Testis (tissue), 5 donors: ENCODE data around the gene MEF2A. TPM values are rescaled to one million over a fixed set of nuclear protein-coding genes. Genes with fewer than 3 reads are reported as not detected.
A peak's percentile ranks its signal among the peaks of the same experiment; 100 is the strongest.
"Not testable (repeated sequence)": the region's sequence is repeated elsewhere in the genome, so short reads cannot be mapped to it uniquely, and the experiment has no call there.

Source experiments
- DNase-seq: peaks from one replicate; pipeline ENCODE4 v3.0.0-alpha.2; 2019
- H3K27ac ChIP-seq, 2 donors: fragments of 200-600 bp; sonication (generic); one replicate each; pipeline ENCODE4 v1.5.1; 2019
- H3K27me3 ChIP-seq: fragments of 200-600 bp; sonication (generic); one replicate; pipeline ENCODE4 v1.5.1; 2019
- H3K36me3 ChIP-seq: fragments of 200-600 bp; sonication (generic); one replicate; pipeline ENCODE4 v1.5.1; 2017; ENCODE audit warnings: low read depth; ENCODE audit errors: missing control alignments
- H3K4me1 ChIP-seq: fragments of 200-600 bp; sonication (generic); one replicate; pipeline ENCODE4 v1.5.1; 2019
- H3K4me3 ChIP-seq, 2 donors: fragments of 200-600 bp; sonication (generic); one replicate each; pipeline ENCODE4 v1.5.1; 2017 to 2019
- H3K9me3 ChIP-seq: fragments of 200-600 bp; sonication (generic); one replicate; pipeline ENCODE4 v1.5.1; 2017
- CTCF ChIP-seq, 3 experiments: fragments of 450-650 bp in 2 of 3; fragments of 200-600 bp in 1 of 3; sonication (generic) in 1 of 3; IDR thresholded peaks; one replicate each; pipeline ENCODE4 v1.5.1; 2016 to 2019; ENCODE audit warnings: antibody characterized with exemption in 3 of 3, mild to moderate bottlenecking in 2 of 3, moderate library complexity in 1 of 3
- POLR2A ChIP-seq: fragments of 450-650 bp; IDR thresholded peaks from one replicate; pipeline ENCODE4 v1.6.1; 2017; ENCODE audit warnings: antibody characterized with exemption, mild to moderate bottlenecking, moderate library complexity
- WGBS, 2 donors: methylation state at CpG; one replicate each; pipeline ENCODE4 v1.1.5; 2018; 5-methylcytosine and 5-hydroxymethylcytosine counted together
- intact Hi-C: fragments of 100-400 bp; cut with DNase I; formaldehyde crosslinking; loops from one replicate; pipeline ENCODE4 v1.15.1; 2023; ENCODE audit warnings: low total_unique reads
- long read RNA-seq, 2 donors: transcript quantifications; one replicate each; lab custom pipeline, GENCODE V29; 2026
- polyA plus RNA-seq: library from polyadenylated mRNA; stranded (reverse); fragments of 350-450 nt; fragmentation: Illumina TruSeq; extraction: RNeasy Lipid Tissue Mini Kit (QIAGEN cat#74804); gene quantifications from one replicate; pipeline ENCODE4 v1.2.3, GENCODE V29; 2014; ENCODE audit warnings: low read depth, low replicate concordance; ENCODE audit not compliant: insufficient read depth
- total RNA-seq, 2 donors: library from RNA; depleted of rRNA; stranded (reverse); fragments of >200 nt; gene quantifications; one replicate each; pipeline ENCODE4 v1.2.3, GENCODE V29; 2016

The MEF2A gene
- 10 to 100 TPM; 67.9 to 68.9 TPM for total RNA-seq
- polyA plus RNA-seq = 33.7 TPM
- long read RNA-seq, donor 1, full-length matches to known transcripts = 9 of 21 reads
- long read RNA-seq, donor 1, partial matches to known transcripts = 12 of 21 reads
- long read RNA-seq, donor 1, other reads (novel, unspliced or antisense) = 0 of 21 reads
- long read RNA-seq, donor 2, full-length matches to known transcripts = 2 of 2 reads
- long read RNA-seq, donor 2, partial matches to known transcripts = 0 of 2 reads
- long read RNA-seq, donor 2, other reads (novel, unspliced or antisense) = 0 of 2 reads

DNA sequence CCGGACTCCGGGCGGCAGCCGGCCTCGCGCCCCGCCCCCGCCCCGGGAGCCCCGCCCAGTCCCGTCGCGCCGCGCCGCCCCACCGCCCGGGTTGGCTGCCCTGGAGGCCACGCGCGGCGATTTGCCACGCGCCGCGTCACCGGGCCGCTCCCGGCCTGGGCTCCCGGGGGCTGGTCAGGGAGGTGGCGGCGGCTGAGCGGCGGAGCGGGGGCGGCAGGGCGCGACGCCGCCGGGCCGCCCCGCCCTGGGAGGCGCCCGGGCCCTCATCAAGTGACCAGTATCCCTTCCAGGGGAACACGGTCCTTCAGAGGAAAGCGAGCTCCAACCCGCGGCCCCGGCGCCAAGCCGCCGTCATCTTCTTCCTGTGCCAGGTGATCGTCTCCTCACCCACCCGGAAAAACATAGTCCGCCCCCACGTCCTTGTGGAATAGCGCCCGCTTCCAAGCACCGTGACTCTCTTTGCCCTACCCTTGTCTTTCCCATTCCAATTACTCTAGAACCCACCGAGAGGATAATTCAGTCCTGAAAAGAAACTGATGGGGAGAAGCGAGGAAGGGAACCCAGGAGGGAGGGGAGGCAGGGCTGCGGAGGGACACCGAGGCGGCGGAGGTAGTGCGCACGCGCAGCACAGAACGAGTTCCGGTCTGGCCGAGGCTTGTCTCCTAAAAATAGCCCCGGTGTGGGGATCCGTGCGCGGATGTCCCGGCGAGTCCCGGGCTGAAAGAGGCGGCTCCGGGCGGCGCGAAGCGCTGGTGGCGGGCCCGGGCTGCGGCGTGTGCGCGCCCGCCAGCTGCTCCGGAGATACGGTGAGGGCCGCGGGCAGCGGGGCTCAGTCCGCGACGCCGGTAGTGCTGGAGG is at the start of gene MEF2A:
Gene MEF2A, plus strand, starts transcription at position 686 of the 858 bp plus-strand sequence. CDS start 67,136 bp downstream, outside the sequence.
- TF ChIP-seq CTCF (IDR thresholded peaks at IDR 0.05) (no peak), POLR2A (no peak)
- peak within 1 kb of the TSS; percentile 99 for H3K27ac ChIP-seq
- intact Hi-C loops = no loop called here
- H3K27me3 ChIP-seq = no peaks in the 10 kb centered on the region
- H3K9me3 ChIP-seq = no peaks in the 10 kb centered on the region
- no peaks in the 10 kb centered on the region for H3K36me3 ChIP-seq
- peak; percentile 95 for DNase-seq
- 0% methylated on average over 18 to 71 of the region's 101 CpGs for WGBS, 2 donors
- H3K4me1 ChIP-seq = peaks cover 36% of the 10 kb centered on the region
- H3K4me3 ChIP-seq = peak within 1 kb of the TSS; percentile 93

- H3K4me1 ChIP-seq = no peaks in the 10 kb centered on the region
- no peaks in the 10 kb centered on the region for H3K36me3 ChIP-seq
- intact Hi-C loops = no loop called here
- DNase-seq = no peak
- no peaks in the 10 kb centered on the region for H3K27me3 ChIP-seq
- no peaks in the 10 kb centered on the region for H3K9me3 ChIP-seq
- H3K27ac ChIP-seq = no peak overlapping the region
- TF ChIP-seq CTCF (IDR thresholded peaks at IDR 0.05) (no peak), POLR2A (no peak)
- H3K4me3 ChIP-seq = no peak overlapping the region
- WGBS, 2 donors = 83 to 89% methylated on average over 4 of the region's 4 CpGs
These were observed 47.6 kb upstream of the MEF2A start for GRCh38 chr15:99518191-99518590.

GRCh38 chr15:99519366-99519765 is 46.4 kb upstream of the MEF2A start:
- intact Hi-C loops, H3K4me1 ChIP-seq: not testable (repeated sequence)

DNA sequence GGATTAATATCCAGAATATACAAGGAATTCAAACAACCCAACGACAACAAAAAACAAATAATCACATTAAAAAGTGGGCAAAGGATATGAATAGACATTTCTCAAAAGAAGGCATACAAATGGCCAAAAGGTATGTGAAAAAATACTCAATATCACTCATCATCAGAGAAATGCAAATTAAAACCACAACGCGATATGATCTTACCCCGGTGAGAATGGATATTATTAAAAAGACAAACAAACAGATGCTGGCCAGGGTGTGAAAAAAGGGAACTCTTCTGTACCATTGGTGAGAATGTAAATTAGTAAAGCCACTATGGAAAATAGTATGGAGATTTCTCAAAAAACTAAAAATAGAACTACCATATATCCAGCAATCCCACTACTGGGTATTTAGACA is 43.5 kb upstream of the MEF2A start:
- H3K36me3 ChIP-seq = no peaks in the 10 kb centered on the region
- no peaks in the 10 kb centered on the region for H3K27me3 ChIP-seq
- no peaks in the 10 kb centered on the region for H3K9me3 ChIP-seq
- intact Hi-C loops = no loop called here
- TF ChIP-seq POLR2A (no peak), CTCF (IDR thresholded peaks at IDR 0.05) (no peak)
- no peaks in the 10 kb centered on the region for H3K4me1 ChIP-seq
- H3K4me3 ChIP-seq = no peak overlapping the region
- WGBS, 2 donors = 97 to 98% methylated on average over 4 of the region's 4 CpGs
- H3K27ac ChIP-seq = no peak overlapping the region
- DNase-seq = no peak

More at GRCh38 chr15:99519366-99519765, 46.4 kb upstream of the MEF2A start:
- H3K36me3 ChIP-seq, H3K27me3 ChIP-seq, DNase-seq, H3K4me3 ChIP-seq, H3K27ac ChIP-seq, H3K9me3 ChIP-seq: not testable (repeated sequence)
- WGBS, 2 donors = 90% methylated on average over 1 of the region's 1 CpG

DNA sequence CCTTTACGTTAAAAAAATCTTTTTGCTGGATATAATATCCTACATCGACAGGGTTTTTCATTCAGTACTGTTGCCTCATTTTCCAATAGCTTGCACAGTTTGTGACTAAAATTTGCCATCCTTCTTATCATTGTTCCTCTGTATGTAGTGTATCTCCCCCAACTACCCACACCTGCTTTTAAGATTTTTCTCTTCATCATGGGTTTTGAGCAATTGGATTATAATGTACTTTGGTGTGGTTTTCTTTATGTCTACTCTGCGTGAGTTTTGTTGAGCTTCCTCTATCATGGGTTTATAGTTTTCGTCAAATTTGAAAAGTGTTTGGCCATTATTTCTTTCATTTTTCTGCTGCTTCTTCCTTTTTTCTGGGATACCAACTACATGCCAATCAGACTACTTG is 39.6 kb upstream of the MEF2A start:
- WGBS, 2 donors = 72 to 74% methylated on average over 4 of the region's 4 CpGs
- Histone ChIP-seq H3K27ac (no peak overlapping the region), H3K4me3 (no peak overlapping the region), H3K27me3 (no peaks in the 10 kb centered on the region), H3K36me3 (no peaks in the 10 kb centered on the region), H3K4me1 (no peaks in the 10 kb centered on the region), H3K9me3 (no peaks in the 10 kb centered on the region)
- TF ChIP-seq CTCF (IDR thresholded peaks at IDR 0.05) (no peak), POLR2A (no peak)
- DNase-seq = no peak
- intact Hi-C loops = no loop called here
